ENCODE results near the gene DOK3. TPM values are rescaled to one million over a fixed set of nuclear protein-coding genes. Genes with fewer than 3 reads are reported as not detected.

Gene DOK3
- total RNA-seq, 1 experiment from 2014 or later, result 16.4 TPM

GRCh38 chr5:177511796-177512675, 2.4 kb upstream of the DOK3 start:
- no peak for TF ChIP-seq CTCF (conservative IDR thresholded peaks at IDR 0.05)
- Mint-ChIP-seq H3K36me3 (ENCODE audit: insufficient read depth in 1 of 3, low read depth in 3 of 3) (peaks cover 52 to 80% (median 67%) of the 10 kb centered on the region in 3 experiments), H3K4me1 (peaks cover 27 to 38% of the 10 kb centered on the region in 2 experiments), H3K4me3 (no peak overlapping the region), H3K27ac (no peak overlapping the region), H3K9me3 (0 out of 5 replicates have a peak, but pooled peaks cover 0 to 3% of the 10 kb centered on the region in 2 experiments), H3K27me3 (ENCODE audit: low read depth) (peaks cover 3% of the 10 kb centered on the region; the same call in 1 of the 2 replicates)
- Histone ChIP-seq H3K18ac (ENCODE audit: insufficient read length, low read depth, low read length) (no peak overlapping the region), H2BK5ac (ENCODE audit: insufficient read length, low read length) (no peak overlapping the region), H3K56ac (ENCODE audit: insufficient read length, low read depth, low read length) (no peak overlapping the region), H2BK120ac (ENCODE audit: low read depth, low read length, poor library complexity, severe bottlenecking) (no peak overlapping the region), H3K27me3 (ENCODE audit: insufficient read depth, low read length) (no peaks in the 10 kb centered on the region), H3K4ac (ENCODE audit: low read depth, low read length) (no peak overlapping the region), H3K9me3 (ENCODE audit: control insufficient read depth, low read depth, low read length) (no peaks in the 10 kb centered on the region), H2AFZ (ENCODE audit: low read length) (no peak overlapping the region), H3T11ph (ENCODE audit: low read length) (no peak overlapping the region), H3K79me1 (ENCODE audit: insufficient read depth, low read depth, low read length, poor library complexity, severe bottlenecking) (peaks cover 6% of the 10 kb centered on the region), H2BK20ac (ENCODE audit: low read depth, low read length, poor library complexity, severe bottlenecking) (no peak overlapping the region), H4K8ac (replicated peaks; ENCODE audit: insufficient read length, low read depth, low read length) (no peak overlapping the region), H2BK12ac (ENCODE audit: insufficient read length, low read depth, low read length) (no peak overlapping the region), H3K9ac (ENCODE audit: extremely low read depth, insufficient read length, low read length) (no peak overlapping the region), H2BK15ac (ENCODE audit: low read depth, low read length) (no peak overlapping the region), H4K91ac (ENCODE audit: insufficient read length, low read depth, low read length) (no peak overlapping the region), H3K27ac (ENCODE audit: insufficient read length, low read depth, low read length) (no peak overlapping the region), H3K4me2 (ENCODE audit: insufficient read depth, insufficient read length, low read length) (no peak overlapping the region), H3K14ac (ENCODE audit: insufficient read depth, low read length) (no peak overlapping the region), H2AK5ac (ENCODE audit: insufficient read length, low read length) (no peak overlapping the region), H4K5ac (ENCODE audit: insufficient read length, low read depth, low read length) (no peak overlapping the region), H4K20me1 (ENCODE audit: control insufficient read depth, insufficient read depth, insufficient read length) (no peaks in the 10 kb centered on the region), H3K23ac (ENCODE audit: insufficient read length, low read depth, low read length) (no peak overlapping the region), H3K4me1 (ENCODE audit: insufficient read depth, low read length) (no peaks in the 10 kb centered on the region; the same call in 1 of the 2 replicates), H3K23me2 (ENCODE audit: insufficient read length, low read depth, low read length, poor library complexity, severe bottlenecking) (peaks cover 4% of the 10 kb centered on the region), H3K79me2 (ENCODE audit: insufficient read depth, low read length) (peaks cover 5% of the 10 kb centered on the region; the same call in 1 of the 2 replicates)
- WGBS (ENCODE audit: extremely low coverage, insufficient read length, low lambda C conversion rate), result no CpG with 5 or more reads among the region's 34 CpGs
- DNase-seq, result no peak
